GM18502 (cell line): Measurements from ENCODE around the gene NUP43.
"Not testable (repeated sequence)": the region's sequence is repeated elsewhere in the genome, so short reads cannot be mapped to it uniquely, and the experiment has no call there.

Source experiments
- ATAC-seq: cut with Tn5 transposase; IDR thresholded peaks from one replicate; pipeline ENCODE4 v1.9.1; 2021; ENCODE audit warnings: mild to moderate bottlenecking; ENCODE audit not compliant: unreplicated experiment, poor library complexity

The NUP43 gene

DNA sequence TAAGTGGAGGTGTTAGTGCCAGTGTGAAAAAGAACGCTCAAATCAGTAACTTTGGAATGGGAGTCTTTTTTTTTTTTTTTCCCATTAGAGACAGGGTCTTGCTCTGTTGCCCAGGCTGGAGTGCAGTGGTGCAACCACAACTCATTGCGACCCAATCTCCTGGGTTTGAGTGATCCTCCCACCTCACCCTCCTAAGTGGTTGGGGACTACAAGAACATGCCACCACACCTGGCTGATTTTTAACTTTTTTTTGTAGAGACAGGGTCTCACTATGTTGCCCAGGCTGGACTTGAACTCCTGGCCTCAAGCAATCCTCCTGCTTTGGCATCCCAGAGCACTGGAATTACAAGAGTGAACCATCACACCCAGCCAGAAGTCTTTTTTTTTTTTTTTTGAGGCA is 48.2 kb downstream of the NUP43 start:
- ATAC-seq = no peak

DNA sequence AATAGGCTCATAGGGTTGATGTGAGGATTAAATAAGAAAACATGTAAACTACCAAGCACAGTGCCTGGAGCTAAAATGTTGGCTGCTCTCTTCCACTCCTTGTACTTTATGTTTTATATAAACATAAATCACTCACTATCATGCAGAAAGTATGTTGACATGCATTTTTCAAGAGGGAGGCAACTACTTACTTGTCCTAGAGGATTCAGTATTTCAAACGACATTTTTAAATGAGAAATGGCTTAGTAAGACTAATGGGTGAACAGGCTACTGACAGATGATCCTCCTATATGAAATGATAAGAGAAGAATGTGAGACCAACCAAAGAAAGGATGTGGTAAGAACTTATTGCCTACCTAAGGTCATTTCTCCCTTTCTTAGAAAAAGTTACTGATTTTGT is 49.4 kb downstream of the NUP43 start:
- no peak for ATAC-seq

DNA sequence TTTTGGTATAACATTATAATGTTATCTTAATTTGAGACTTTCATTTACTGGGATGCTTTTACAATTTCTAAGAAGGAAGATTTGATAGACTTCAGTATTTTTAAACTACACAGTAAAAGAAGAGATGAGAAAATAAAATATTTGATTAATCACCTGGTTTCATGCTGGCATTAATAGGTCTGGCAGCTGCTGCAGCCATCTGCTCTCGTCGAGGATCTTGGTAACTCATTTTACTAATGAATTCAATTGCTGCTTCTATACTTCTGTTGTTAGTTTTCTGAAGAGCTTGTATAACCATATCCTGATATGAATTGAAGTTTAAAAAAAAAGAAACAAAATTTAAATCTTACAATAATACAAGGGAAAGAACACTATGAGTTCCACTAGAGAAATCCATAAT is 51.4 kb downstream of the NUP43 start:
- ATAC-seq = no peak

- ATAC-seq = no peak
These were observed 55.1 kb downstream of the NUP43 start for GRCh38 chr6:149691201-149691600.

DNA sequence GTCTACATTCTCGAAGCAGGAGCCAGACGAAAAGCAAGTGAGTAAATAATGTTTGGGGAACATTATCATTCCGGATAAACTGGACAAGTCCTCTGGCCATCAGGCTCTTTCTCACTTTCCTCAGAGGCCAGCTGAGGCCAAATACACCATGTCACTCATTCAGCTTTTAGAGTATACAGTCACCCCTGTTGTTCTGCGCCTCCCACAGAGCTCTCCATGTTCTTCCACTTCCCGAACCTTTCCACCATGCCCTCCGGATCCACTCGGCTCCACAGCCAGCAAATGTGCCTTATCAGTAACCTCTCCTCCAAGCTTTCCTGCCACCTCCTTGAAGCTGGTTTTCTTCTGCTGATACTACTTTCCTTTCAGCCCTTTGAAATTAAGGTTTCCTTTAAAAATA is 60.1 kb downstream of the NUP43 start:
- no peak for ATAC-seq

DNA sequence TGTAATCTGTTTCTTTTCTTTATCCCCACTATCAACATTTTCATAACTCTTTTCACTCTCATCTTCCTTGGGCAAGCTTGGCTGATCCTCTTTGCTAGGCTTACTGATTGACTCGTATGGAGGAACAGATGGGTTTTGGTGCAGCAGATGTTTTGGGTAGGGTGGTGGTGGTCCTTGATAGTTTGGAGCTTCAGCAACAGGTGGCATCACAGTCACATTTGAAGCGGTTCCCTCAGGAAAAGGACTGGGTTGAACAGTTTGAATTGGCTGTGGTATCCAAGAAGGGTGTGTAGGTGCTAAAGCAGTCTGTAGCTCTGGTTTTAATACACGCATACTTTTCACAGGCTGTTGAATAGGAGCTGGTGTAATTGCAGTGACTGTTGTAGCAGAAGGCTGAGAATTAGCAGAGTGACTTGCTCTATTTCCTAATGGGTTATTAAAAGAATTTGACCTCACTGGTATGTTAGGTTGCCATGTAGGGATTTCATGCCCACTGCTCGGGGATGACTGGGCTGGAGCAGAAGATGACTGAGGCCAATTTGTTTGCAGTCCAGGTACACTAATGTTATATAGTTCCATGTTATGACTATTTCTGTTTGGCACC is 63.0 kb downstream of the NUP43 start:
- no peak for ATAC-seq

DNA sequence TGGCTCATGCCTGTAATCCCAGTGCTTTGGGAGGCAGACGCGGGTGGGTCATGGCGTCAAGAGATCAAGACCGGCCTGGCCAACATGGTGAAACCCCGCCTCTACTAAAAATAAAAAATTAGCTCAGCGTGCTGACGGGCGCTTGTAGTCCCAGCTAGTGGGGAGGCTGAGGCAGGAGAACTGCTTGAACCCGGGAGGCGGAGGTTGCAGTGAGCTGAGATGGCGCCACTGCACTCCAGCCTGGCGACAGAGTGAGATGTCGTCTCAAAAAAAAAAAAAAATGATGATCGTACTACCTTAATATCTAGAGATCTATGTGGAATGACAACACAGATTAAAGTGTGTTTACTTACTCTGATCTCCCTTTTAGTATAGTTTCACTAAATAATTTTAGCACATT is 64.5 kb downstream of the NUP43 start:
- not testable (repeated sequence) for ATAC-seq

- ATAC-seq = no peak
These were observed 65.1 kb downstream of the NUP43 start for GRCh38 chr6:149681209-149681608.

DNA sequence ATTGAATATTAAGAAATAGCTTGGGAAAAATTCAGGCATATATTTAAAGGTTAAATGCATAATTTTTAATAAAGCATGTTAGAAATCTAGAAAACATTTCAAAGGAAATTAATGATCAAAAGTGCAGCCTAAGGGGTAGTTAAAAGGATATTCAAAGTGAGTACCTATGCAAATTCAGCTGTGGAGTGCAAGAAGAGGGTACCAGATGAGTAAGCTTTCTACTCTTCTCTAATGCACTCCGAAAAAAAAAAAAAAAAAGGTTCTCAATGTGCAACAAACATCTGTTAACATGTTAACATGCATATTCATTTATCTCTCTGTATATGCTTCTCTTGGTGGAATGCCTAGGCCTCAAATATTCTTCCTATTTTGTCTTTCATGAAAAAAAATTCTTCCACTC is 65.8 kb downstream of the NUP43 start:
- ATAC-seq = no peak
